Natural killer cell treated with Interleukin-12 subunit alpha and Interleukin-12 subunit beta and Interleukin-15 and Interleukin-18, amount 100 ng/mL, for 72 hours (primary cell): ENCODE measurements around the gene MRPL48. TPM values are rescaled to one million over a fixed set of nuclear protein-coding genes. Genes with fewer than 3 reads are reported as not detected.

ENCODE experiments used
- ATAC-seq, 2 donors: fragments of 150-1000 bp; cut with Tn5 transposase in 1 of 2; sonication (Bioruptor Pico), chemical (Tn5 transposase) in 1 of 2; 2 replicates each; pipeline ENCODE4 v1.10.0; 2021
- DNase-seq: peaks from one replicate; pipeline ENCODE4 v3.0.0; 2022; ENCODE audit warnings: low spot score
- H3K27ac Mint-ChIP-seq, 2 donors: 1 replicate in 1 of 2; 2 replicates in 1 of 2; pipeline ENCODE4 v1.8.0; 2022; ENCODE audit warnings: mixed read lengths in 2 of 2, mild to moderate bottlenecking in 1 of 2, moderate library complexity in 1 of 2
- H3K27me3 Mint-ChIP-seq, 2 donors: 1 replicate in 1 of 2; 2 replicates in 1 of 2; pipeline ENCODE4 v1.8.0; 2022; ENCODE audit warnings: mixed read lengths in 2 of 2
- H3K36me3 Mint-ChIP-seq: one replicate; pipeline ENCODE4 v1.8.0; 2022; ENCODE audit warnings: mixed read lengths
- H3K4me1 Mint-ChIP-seq, 2 donors: 1 replicate in 1 of 2; 2 replicates in 1 of 2; pipeline ENCODE4 v1.8.0; 2022; ENCODE audit warnings: low read depth in 2 of 2, mixed read lengths in 2 of 2, mild to moderate bottlenecking in 1 of 2
- H3K4me3 Mint-ChIP-seq: one replicate; pipeline ENCODE4 v1.8.0; 2022; ENCODE audit warnings: mixed read lengths
- H3K9me3 Mint-ChIP-seq: 2 replicates; pipeline ENCODE4 v1.8.0; 2022; ENCODE audit warnings: mixed read lengths
- total RNA-seq, 2 donors: library from RNA; stranded (reverse); gene quantifications; one replicate each; pipeline ENCODE4 v1.2.3, GENCODE V29; 2022

MRPL48 gene
- total RNA-seq, 2 donors from 2014 or later, result 39.9 to 45.0 TPM

DNA sequence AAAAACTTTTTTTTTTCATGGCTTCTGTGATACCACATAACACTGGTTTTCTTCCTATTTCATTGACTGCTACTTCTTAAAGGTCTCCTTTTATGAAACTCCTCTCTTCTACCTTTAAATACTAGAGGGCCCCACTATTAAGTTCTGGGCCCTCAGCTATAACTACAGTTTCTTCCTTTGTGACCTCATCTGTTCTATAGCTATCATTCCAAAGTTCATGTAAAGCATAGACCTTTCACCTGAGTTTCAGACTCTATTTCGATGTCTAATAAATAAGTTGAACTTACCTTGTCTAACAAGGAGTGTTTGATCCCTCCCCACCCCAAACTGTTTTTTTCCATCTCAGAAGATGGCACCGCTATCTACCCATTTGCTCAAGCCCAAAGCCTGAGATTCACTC is 124.4 kb downstream of the MRPL48 start:
- ATAC-seq (no peak), DNase-seq (no peak)
- Mint-ChIP-seq H3K4me3 (no peak overlapping the region), H3K27ac (no peak overlapping the region), H3K4me1 (no peaks in the 10 kb centered on the region), H3K27me3 (no peaks in the 10 kb centered on the region), H3K36me3 (peaks cover 19% of the 10 kb centered on the region), H3K9me3 (no peaks in the 10 kb centered on the region)

DNA sequence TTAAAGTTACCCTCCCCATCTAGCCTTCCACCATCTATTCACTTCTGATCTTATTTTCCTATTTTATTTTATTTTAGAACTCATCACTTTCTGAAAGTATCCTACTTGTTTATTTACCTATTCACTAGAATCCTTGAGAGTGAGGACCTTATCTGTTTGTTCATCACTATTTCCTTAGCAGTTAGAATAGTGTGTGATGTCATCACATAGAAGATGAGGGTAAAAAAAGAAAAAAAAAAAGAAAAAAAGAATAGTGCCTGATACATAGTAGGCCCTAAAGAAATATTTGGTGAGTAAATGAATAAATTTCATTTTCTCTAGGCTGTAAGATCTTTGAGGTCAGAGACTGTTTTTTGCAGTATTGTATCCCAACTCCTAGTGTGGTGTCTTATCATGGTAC is 125.8 kb downstream of the MRPL48 start:
- H3K27ac Mint-ChIP-seq, result no peak overlapping the region
- DNase-seq, result no peak
- no peaks in the 10 kb centered on the region for H3K4me1 Mint-ChIP-seq
- no peaks in the 10 kb centered on the region for H3K9me3 Mint-ChIP-seq
- ATAC-seq, result no peak
- peaks cover 19% of the 10 kb centered on the region for H3K36me3 Mint-ChIP-seq
- no peak overlapping the region for H3K4me3 Mint-ChIP-seq
- no peaks in the 10 kb centered on the region for H3K27me3 Mint-ChIP-seq

DNA sequence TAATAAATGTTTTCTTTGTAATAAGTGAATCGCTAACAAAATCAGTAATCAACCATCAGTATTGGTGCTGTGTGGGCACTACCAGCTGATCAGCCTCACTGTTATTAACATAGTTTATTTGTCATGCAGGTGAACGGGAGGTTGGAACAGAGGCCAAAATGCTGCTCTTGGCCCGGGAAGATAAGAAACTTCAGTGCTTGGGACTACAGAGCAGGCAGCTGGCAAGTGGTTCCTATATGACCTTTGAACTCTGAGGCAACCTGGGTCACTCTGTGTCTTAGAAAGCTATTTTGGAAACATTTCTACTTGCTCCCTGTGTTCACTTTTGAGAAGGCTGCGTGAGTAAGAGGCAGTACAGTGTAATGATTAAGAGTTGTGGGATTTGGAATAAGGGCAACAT is 126.6 kb downstream of the MRPL48 start:
- ATAC-seq (no peak), DNase-seq (no peak)
- no peaks in the 10 kb centered on the region for H3K27me3 Mint-ChIP-seq
- H3K4me3 Mint-ChIP-seq, result no peak overlapping the region
- no peaks in the 10 kb centered on the region for H3K9me3 Mint-ChIP-seq
- no peaks in the 10 kb centered on the region for H3K4me1 Mint-ChIP-seq
- no peak overlapping the region for H3K27ac Mint-ChIP-seq
- peaks cover 27% of the 10 kb centered on the region for H3K36me3 Mint-ChIP-seq

Other genes starting within 250 kb of the MRPL48 start
- gene FAM168A, start 189.8 kb upstream of the MRPL48 start, total RNA-seq, result 10 to 100 TPM; 15.2 to 17.2 TPM
- gene PLEKHB1, start 141.3 kb upstream of the MRPL48 start, total RNA-seq, result 1 to 10 TPM in 1 of 2 donors, under 1 TPM in 1; 0.45 to 3.2 TPM
- 100 to 1,000 TPM in 1 of 2 donors, 10 to 100 TPM in 1; 92.0 to 124 TPM for gene RAB6A, start 26.8 kb upstream of the MRPL48 start, total RNA-seq
- gene COA4, start 89.0 kb downstream of the MRPL48 start, total RNA-seq, result 100 to 1,000 TPM in 1 of 2 donors, 10 to 100 TPM in 1; 77.2 to 101 TPM
- 10 to 100 TPM; 22.5 to 26.3 TPM for gene PAAF1, start 89.1 kb downstream of the MRPL48 start, total RNA-seq
- under 1 TPM in 1 of 2 donors, not detected in 1; 0.47 TPM for gene DNAJB13, start 163.2 kb downstream of the MRPL48 start, total RNA-seq
- 100 to 1,000 TPM; 333 to 668 TPM for gene UCP2, start 195.0 kb downstream of the MRPL48 start, total RNA-seq
- 1 to 10 TPM; 5.2 to 7.2 TPM for gene UCP3, start 221.2 kb downstream of the MRPL48 start, total RNA-seq